K562 (cell line): ENCODE measurements around the gene BCL2A1. TPM values are rescaled to one million over a fixed set of nuclear protein-coding genes. Genes with fewer than 3 reads are reported as not detected.

ENCODE experiments used
- ATAC-seq: fragments of 200-7000 bp; cut with Tn5 transposase; 3 replicates; pipeline ENCODE4 v1.9.1; 2020; ENCODE audit warnings: moderate library complexity
- BruUV-seq: library from RNA; stranded (reverse); fragments of 400-500 nt; replicated peaks from 2 replicates; lab custom pipeline; 2021; lab: Mats Ljungman, UMichigan
- CTCF ChIA-PET: fragments of 300-600 bp; formaldehyde crosslinking; extraction: SDS; loops from one replicate; lab custom pipeline; 2021; ENCODE audit warnings: low intra/inter-chr PET ratio; lab: Yijun Ruan, JAX
- POLR2A ChIA-PET: fragments of 300-600, 350-650 bp; sonication (Branson Sonifier 250); formaldehyde crosslinking; extraction: SDS; loops from one replicate; lab custom pipeline; 2021; ENCODE audit warnings: antibody characterized with exemption, inconsistent platforms; lab: Yijun Ruan, JAX
- DNase-seq, 4 experiments: peaks; one replicate each; pipeline versions ENCODE4 v3.0.0 to v3.0.0-alpha.2; 2011 to 2018; ENCODE audit warnings: low spot score in 3 of 4, mixed read lengths in 3 of 4; ENCODE audit errors: extremely low read depth in 1 of 4
- FAIRE-seq: peaks from 2 replicates; lab custom pipeline; 2011; peaks lifted over from hg19 to GRCh38; lab: Jason Lieb, UNC
- H2AFZ ChIP-seq: 2 replicates; pipeline ENCODE4 v1.6.0; 2011; ENCODE audit warnings: low read depth, low read length, control low read depth, inconsistent platforms
- H3K27ac ChIP-seq: fragments of 200-600 bp; 3 replicates; pipeline ENCODE4 v1.8.0; 2011; ENCODE audit warnings: low read depth, mild to moderate bottlenecking, control low read depth, inconsistent platforms, low read length, moderate library complexity, mixed read lengths; ENCODE audit errors: extremely low read depth
- H3K27me3 ChIP-seq, 2 experiments: fragments of 300-600 bp in 1 of 2; 2 replicates in 1 of 2; 3 replicates in 1 of 2; pipeline versions ENCODE4 v1.6.0 to v1.8.0; 2011; ENCODE audit warnings: inconsistent platforms in 2 of 2, low read length in 2 of 2, mild to moderate bottlenecking in 1 of 2, mixed read lengths in 1 of 2, moderate library complexity in 1 of 2; ENCODE audit not compliant: control insufficient read depth in 2 of 2, insufficient read depth in 2 of 2
- H3K36me3 ChIP-seq: fragments of 300-600 bp; 3 replicates; pipeline ENCODE4 v1.8.0; 2011; ENCODE audit warnings: mild to moderate bottlenecking, low read length, inconsistent platforms; ENCODE audit not compliant: control insufficient read depth, insufficient read depth
- H3K4me1 ChIP-seq, 2 experiments: fragments of 200-600 bp in 1 of 2; replicated peaks in 1 of 2; 2 replicates in 1 of 2; 3 replicates in 1 of 2; pipeline versions ENCODE4 v1.5.1 to v1.8.0; 2011; ENCODE audit warnings: inconsistent platforms in 2 of 2, low read length in 2 of 2, mild to moderate bottlenecking in 1 of 2, mixed read lengths in 1 of 2, moderate library complexity in 1 of 2; ENCODE audit not compliant: control insufficient read depth in 2 of 2, insufficient read depth in 2 of 2
- H3K4me2 ChIP-seq: 2 replicates; pipeline ENCODE4 v1.6.1; 2011; ENCODE audit warnings: low read length, control low read depth, inconsistent platforms, mixed read lengths; ENCODE audit not compliant: insufficient read depth
- H3K4me3 ChIP-seq: fragments of 200-600 bp; sonication (generic), shearing (Covaris generic); 2 replicates; pipeline ENCODE4 v1.5.1; 2016; ENCODE audit warnings: control low read depth, inconsistent platforms
- H3K79me2 ChIP-seq: fragments of 200-600 bp; 3 replicates; pipeline ENCODE4 v1.8.0; 2011; ENCODE audit warnings: low read length, inconsistent platforms; ENCODE audit not compliant: control insufficient read depth, insufficient read depth
- H3K9ac ChIP-seq, 2 experiments: 2 replicates each; pipeline versions ENCODE4 v1.6.0 to v1.6.1; 2011; ENCODE audit warnings: low read depth in 2 of 2, low read length in 2 of 2, control low read depth in 1 of 2, inconsistent platforms in 1 of 2, mild to moderate bottlenecking in 1 of 2, mixed read lengths in 1 of 2; ENCODE audit not compliant: insufficient read depth in 1 of 2
- H3K9me1 ChIP-seq: one replicate; pipeline ENCODE4 v1.6.0; 2011; ENCODE audit warnings: inconsistent platforms, mild to moderate bottlenecking, low read length, moderate library complexity; ENCODE audit not compliant: control insufficient read depth, insufficient read depth
- H3K9me3 ChIP-seq: replicated peaks from 2 replicates; pipeline ENCODE4 v1.5.1; 2011; ENCODE audit warnings: low read depth, low read length, inconsistent platforms; ENCODE audit not compliant: control insufficient read depth, insufficient read depth
- H4K20me1 ChIP-seq: replicated peaks from 2 replicates; pipeline ENCODE4 v1.6.1; 2011; ENCODE audit warnings: low read length, inconsistent platforms, mixed read lengths; ENCODE audit not compliant: control insufficient read depth, insufficient read depth
- BCOR ChIP-seq: fragments of 450-650 bp; IDR thresholded peaks from 2 replicates; pipeline ENCODE4 v1.6.1; 2016
- CBFA2T3 ChIP-seq: fragments of 450-650 bp; IDR thresholded peaks from 2 replicates; pipeline ENCODE4 v1.6.1; 2017
- FOXA3 ChIP-seq, 2 experiments: fragments of 450-650 bp in 1 of 2; sonication (generic) in 1 of 2; formaldehyde crosslinking; IDR thresholded peaks in 1 of 2; conservative IDR thresholded peaks in 1 of 2; 2 replicates each; pipeline versions ENCODE4 v1.4.0 to v1.8.0; 2020 to 2022; ENCODE audit warnings: mild to moderate bottlenecking in 2 of 2, missing genetic modification reagents in 1 of 2
- MEIS2 ChIP-seq: fragments of 450-650 bp; IDR thresholded peaks from 2 replicates; pipeline ENCODE4 v1.6.1; 2014; ENCODE audit warnings: mild to moderate bottlenecking; ENCODE audit not compliant: partially characterized antibody
- SMAD4 ChIP-seq: fragments of 250-450 bp; sonication (Bioruptor Pico); conservative IDR thresholded peaks from 2 replicates; pipeline ENCODE4 v1.8.0; 2021; ENCODE audit warnings: inconsistent platforms, mild to moderate bottlenecking, moderate library complexity
- YBX1 ChIP-seq: fragments of 450-650 bp; IDR thresholded peaks from 2 replicates; pipeline ENCODE4 v1.7.1; 2016; ENCODE audit warnings: mild to moderate bottlenecking
- WGBS: fragments of 100-300 bp; shearing (Covaris generic); methylation state at CpG from one replicate; pipeline ENCODE4 v1.1.6; 2016; ENCODE audit warnings: low coverage, mixed read lengths; ENCODE audit not compliant: insufficient coverage; ENCODE audit errors: missing lambda C conversion rate; 5-methylcytosine and 5-hydroxymethylcytosine counted together
- in situ Hi-C: fragments of 300-500 bp; cut with MboI; formaldehyde crosslinking; loops from 4 replicates; pipeline ENCODE4 v1.15.0; 2018; ENCODE audit warnings: inconsistent platforms, mixed read lengths
- intact Hi-C: fragments of 100-400 bp; cut with micrococcal nuclease; formaldehyde crosslinking; loops from 2 replicates; pipeline ENCODE4 v1.14.2; 2022
- polyA plus RNA-seq, 8 experiments: library from polyadenylated mRNA; depleted of rRNA in 4 of 8; stranded (reverse) in 5 of 8; unstranded in 3 of 8; fragments of >200 nt; fragmentation: Nextera tagmentation in 2 of 8; fragmentation: Illumina TruSeq in 1 of 8; extraction: Ambion mirVana in 2 of 8; extraction: Trizol in 1 of 8; gene quantifications; 2 replicates each; pipeline versions ENCODE4 v1.2.1 to v1.2.3, GENCODE V29; 2011 to 2014; ENCODE audit warnings: inconsistent platforms in 1 of 8, missing spikeins in 1 of 8
- total RNA-seq, 7 experiments: library from RNA; depleted of rRNA in 6 of 7; stranded (reverse); fragments of >200 nt in 6 of 7; fragmentation: Illumina TruSeq in 2 of 7; extraction: Trizol in 2 of 7; gene quantifications; 2 replicates each; pipeline versions ENCODE4 v1.2.1 to v1.2.3, GENCODE V29; 2011 to 2021; ENCODE audit warnings: low replicate concordance in 1 of 7
- TF ChIP-seq, protein P1 (sequence below): sonication (generic); formaldehyde crosslinking; IDR thresholded peaks from 2 replicates; pipeline ENCODE4 v1.5.0; 2020; ENCODE audit warnings: missing genetic modification reagents
- TF ChIP-seq, protein P2 (sequence below): fragments of 450-650 bp; IDR thresholded peaks from 2 replicates; pipeline ENCODE4 v1.6.1; 2016
- TF ChIP-seq, protein P3 (sequence below), 2 experiments: IDR thresholded peaks in 1 of 2; conservative IDR thresholded peaks in 1 of 2; 2 replicates each; pipeline ENCODE4 v1.6.1; 2016; ENCODE audit warnings: low read depth in 2 of 2, mild to moderate bottlenecking in 1 of 2, missing compliant biosample characterization in 1 of 2, missing genetic modification characterization in 1 of 2, moderate library complexity in 1 of 2

Gene BCL2A1
- total and polyA plus RNA-seq, 9 of the 15 experiments (the other 6 are each of a cell fraction or from before 2014, with no cell fraction given): 0.11 to 1.2 (median 0.25) TPM; not detected in 4

DNA sequence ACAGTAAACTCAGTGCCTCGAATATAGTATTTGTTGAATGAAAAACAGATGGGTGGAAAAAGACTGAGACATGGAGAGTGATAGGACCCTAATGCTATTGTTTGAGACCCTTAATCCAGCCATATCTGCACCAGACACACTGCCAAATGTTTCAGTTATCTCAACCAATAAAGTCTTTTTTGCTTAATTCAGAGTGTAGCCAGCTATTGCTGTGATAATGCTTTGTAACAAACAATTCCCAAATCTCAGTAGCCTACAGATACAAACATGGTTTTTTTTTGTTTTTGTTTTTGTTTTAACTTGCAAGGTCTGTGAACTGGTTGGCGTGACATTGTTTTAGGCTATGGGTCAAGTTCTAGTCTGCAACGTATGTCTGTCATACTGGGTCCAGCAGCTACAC, 17.0 kb upstream of the BCL2A1 start:
- H3K79me2 ChIP-seq: no peaks in the 10 kb centered on the region
- FAIRE-seq (no peak), DNase-seq (no peak), ATAC-seq (no peak)
- H3K36me3 ChIP-seq: no peaks in the 10 kb centered on the region
- CTCF ChIA-PET: no interaction called here
- H2AFZ ChIP-seq: no peak overlapping the region
- intact Hi-C loops: no loop called here
- H4K20me1 ChIP-seq: no peaks in the 10 kb centered on the region
- H3K4me3 ChIP-seq: no peak overlapping the region
- BruUV-seq: no TSS peak
- no peak overlapping the region for H3K9ac ChIP-seq
- H3K27ac ChIP-seq: no peak overlapping the region
- H3K9me1 ChIP-seq: no peaks in the 10 kb centered on the region
- H3K27me3 ChIP-seq: no peaks in the 10 kb centered on the region
- 21% methylated on average over 3 of the region's 3 CpGs for WGBS
- in situ Hi-C loops: no loop called here
- no peaks in the 10 kb centered on the region for H3K9me3 ChIP-seq
- no peaks in the 10 kb centered on the region; a peak in 1 of 5 replicates for H3K4me1 ChIP-seq
- POLR2A ChIA-PET: no interaction called here
- TF ChIP-seq SMAD4 (CRISPR knock-in tag) (no peak), FOXA3 (CRISPR knock-in tag; conservative IDR thresholded peaks at IDR 0.05 in 1 of 2, IDR thresholded peaks at IDR 0.05 in 1 of 2) (no peak), CBFA2T3 (no peak), YBX1 (no peak)
- TF ChIP-seq, protein P1, sequence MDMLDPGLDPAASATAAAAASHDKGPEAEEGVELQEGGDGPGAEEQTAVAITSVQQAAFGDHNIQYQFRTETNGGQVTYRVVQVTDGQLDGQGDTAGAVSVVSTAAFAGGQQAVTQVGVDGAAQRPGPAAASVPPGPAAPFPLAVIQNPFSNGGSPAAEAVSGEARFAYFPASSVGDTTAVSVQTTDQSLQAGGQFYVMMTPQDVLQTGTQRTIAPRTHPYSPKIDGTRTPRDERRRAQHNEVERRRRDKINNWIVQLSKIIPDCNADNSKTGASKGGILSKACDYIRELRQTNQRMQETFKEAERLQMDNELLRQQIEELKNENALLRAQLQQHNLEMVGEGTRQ (CRISPR knock-in tag): no peak
- H3K4me2 ChIP-seq: no peak overlapping the region

DNA sequence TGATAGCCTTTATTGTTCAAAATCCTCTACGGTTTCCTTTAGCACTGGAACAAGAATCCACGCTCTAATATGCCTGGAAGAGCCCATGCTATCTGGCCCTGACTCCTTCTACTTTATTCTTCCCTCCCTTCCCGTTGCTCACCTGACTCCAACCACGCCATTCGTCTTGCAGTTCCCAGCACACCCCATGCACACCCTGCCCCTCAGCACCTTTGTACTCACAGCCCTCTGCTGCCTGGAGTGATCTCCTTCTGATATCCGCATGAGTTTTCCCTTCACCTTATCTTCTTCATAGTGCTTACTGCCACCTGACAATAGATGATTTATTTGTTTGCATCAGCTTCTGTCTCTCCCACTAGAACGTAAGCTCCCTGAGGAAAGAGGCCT, 16.6 kb upstream of the BCL2A1 start:
- Histone ChIP-seq H3K79me2 (no peaks in the 10 kb centered on the region), H4K20me1 (no peaks in the 10 kb centered on the region), H3K9me1 (no peaks in the 10 kb centered on the region), H3K4me3 (no peak overlapping the region), H3K27ac (no peak overlapping the region), H2AFZ (0 out of 2 replicates have a peak overlapping the region, but pooled peaks have one; percentile 27), H3K4me1 (no peaks in the 10 kb centered on the region; a peak in 1 of 5 replicates), H3K27me3 (no peaks in the 10 kb centered on the region), H3K9me3 (no peaks in the 10 kb centered on the region), H3K4me2 (no peak overlapping the region), H3K9ac (no peak overlapping the region), H3K36me3 (no peaks in the 10 kb centered on the region)
- ATAC-seq (no peak), FAIRE-seq (peak; percentile 55), DNase-seq (no peak)
- no peak for TF ChIP-seq BCOR
- TF ChIP-seq, protein P2, sequence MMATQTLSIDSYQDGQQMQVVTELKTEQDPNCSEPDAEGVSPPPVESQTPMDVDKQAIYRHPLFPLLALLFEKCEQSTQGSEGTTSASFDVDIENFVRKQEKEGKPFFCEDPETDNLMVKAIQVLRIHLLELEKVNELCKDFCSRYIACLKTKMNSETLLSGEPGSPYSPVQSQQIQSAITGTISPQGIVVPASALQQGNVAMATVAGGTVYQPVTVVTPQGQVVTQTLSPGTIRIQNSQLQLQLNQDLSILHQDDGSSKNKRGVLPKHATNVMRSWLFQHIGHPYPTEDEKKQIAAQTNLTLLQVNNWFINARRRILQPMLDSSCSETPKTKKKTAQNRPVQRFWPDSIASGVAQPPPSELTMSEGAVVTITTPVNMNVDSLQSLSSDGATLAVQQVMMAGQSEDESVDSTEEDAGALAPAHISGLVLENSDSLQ: peak; percentile 41
- peak; percentile 42 for TF ChIP-seq MEIS2
- TF ChIP-seq, protein P3, sequence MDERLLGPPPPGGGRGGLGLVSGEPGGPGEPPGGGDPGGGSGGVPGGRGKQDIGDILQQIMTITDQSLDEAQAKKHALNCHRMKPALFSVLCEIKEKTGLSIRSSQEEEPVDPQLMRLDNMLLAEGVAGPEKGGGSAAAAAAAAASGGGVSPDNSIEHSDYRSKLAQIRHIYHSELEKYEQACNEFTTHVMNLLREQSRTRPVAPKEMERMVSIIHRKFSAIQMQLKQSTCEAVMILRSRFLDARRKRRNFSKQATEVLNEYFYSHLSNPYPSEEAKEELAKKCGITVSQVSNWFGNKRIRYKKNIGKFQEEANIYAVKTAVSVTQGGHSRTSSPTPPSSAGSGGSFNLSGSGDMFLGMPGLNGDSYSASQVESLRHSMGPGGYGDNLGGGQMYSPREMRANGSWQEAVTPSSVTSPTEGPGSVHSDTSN (CRISPR knock-in tag; IDR thresholded peaks at IDR 0.05; ENCODE audit: low read depth): no peak
- TF ChIP-seq, protein P3 (tag; conservative IDR thresholded peaks at IDR 0.05; ENCODE audit: low read depth): 0 out of 2 replicates have a peak, but pooled peaks have one; percentile 47
- BruUV-seq: no TSS peak
- ChIA-PET POLR2A (no interaction called here), CTCF (no interaction called here)
- WGBS: 16% methylated on average over 7 of the region's 7 CpGs
- intact Hi-C loops (no loop called here), in situ Hi-C loops (no loop called here)
